Calu3 (cell line): ENCODE data around the gene BRD9. TPM values are rescaled to one million over a fixed set of nuclear protein-coding genes. Genes with fewer than 3 reads are reported as not detected.
"Not testable (repeated sequence)": the region's sequence is repeated elsewhere in the genome, so short reads cannot be mapped to it uniquely, and the experiment has no call there.

Source experiments
- BruUV-seq: library from RNA; stranded (reverse); fragments of 400-500 nt; replicated peaks from 2 replicates; lab custom pipeline; 2021; lab: Mats Ljungman, UMichigan
- CTCF ChIA-PET: fragments of 300-600 bp; sonication (Branson Sonifier 250); formaldehyde crosslinking; loops from one replicate; lab custom pipeline; 2022; ENCODE audit warnings: antibody characterized with exemption; lab: Charles Lee
- DNase-seq: peaks from one replicate; pipeline ENCODE4 v3.0.0; 2022
- H3K27ac Mint-ChIP-seq: one replicate; pipeline ENCODE4 v1.8.0; 2022; ENCODE audit warnings: mixed read lengths; ENCODE audit not compliant: unreplicated experiment
- H3K27me3 Mint-ChIP-seq: one replicate; pipeline ENCODE4 v1.8.0; 2022; ENCODE audit warnings: mixed read lengths; ENCODE audit not compliant: unreplicated experiment
- H3K36me3 Mint-ChIP-seq: one replicate; pipeline ENCODE4 v1.8.0; 2022; ENCODE audit warnings: mild to moderate bottlenecking, moderate library complexity, mixed read lengths; ENCODE audit not compliant: insufficient read depth, unreplicated experiment
- H3K4me1 Mint-ChIP-seq: one replicate; pipeline ENCODE4 v1.8.0; 2022; ENCODE audit warnings: mild to moderate bottlenecking, low read depth, mixed read lengths; ENCODE audit not compliant: unreplicated experiment
- H3K4me3 Mint-ChIP-seq: one replicate; pipeline ENCODE4 v1.8.0; 2022; ENCODE audit warnings: mild to moderate bottlenecking, low read depth, moderate library complexity, mixed read lengths; ENCODE audit not compliant: unreplicated experiment
- H3K9me3 Mint-ChIP-seq: one replicate; pipeline ENCODE4 v1.8.0; 2022; ENCODE audit warnings: low read depth, mixed read lengths; ENCODE audit not compliant: unreplicated experiment
- CTCF ChIP-seq: fragments of 200-600 bp; IDR thresholded peaks from one replicate; pipeline ENCODE4 v1.8.0; 2022; ENCODE audit warnings: antibody characterized with exemption; ENCODE audit not compliant: unreplicated experiment
- intact Hi-C: fragments of 100-400 bp; cut with micrococcal nuclease; formaldehyde crosslinking; loops from one replicate; pipeline ENCODE4 v1.10.0; 2022; ENCODE audit not compliant: unreplicated experiment
- total RNA-seq: library from RNA; stranded (reverse); gene quantifications from 2 replicates; pipeline ENCODE4 v1.2.3, GENCODE V29; 2022

Gene BRD9
- total RNA-seq, 1 experiment from 2014 or later, result 64.1 TPM

- no peaks in the 10 kb centered on the region for H3K9me3 Mint-ChIP-seq
- no peak for TF ChIP-seq CTCF
- no TSS peak for BruUV-seq
- H3K27me3 Mint-ChIP-seq, result no peaks in the 10 kb centered on the region
- no peak for DNase-seq
- no peak overlapping the region for H3K4me3 Mint-ChIP-seq
- intact Hi-C loops, result no loop called here
- no peaks in the 10 kb centered on the region for H3K4me1 Mint-ChIP-seq
- H3K27ac Mint-ChIP-seq, result no peak overlapping the region
- peaks cover 26% of the 10 kb centered on the region for H3K36me3 Mint-ChIP-seq
- CTCF ChIA-PET, result no interaction called here
These were observed 38.4 kb downstream of the BRD9 start for GRCh38 chr5:854217-854616.

- H3K27me3 Mint-ChIP-seq, H3K4me1 Mint-ChIP-seq, DNase-seq, CTCF ChIA-PET, H3K27ac Mint-ChIP-seq, H3K9me3 Mint-ChIP-seq, H3K4me3 Mint-ChIP-seq, intact Hi-C loops, BruUV-seq: not testable (repeated sequence)
- peaks cover 21% of the 10 kb centered on the region for H3K36me3 Mint-ChIP-seq
These were observed 39.0 kb downstream of the BRD9 start for GRCh38 chr5:853416-854090.

- H3K27ac Mint-ChIP-seq, result no peak overlapping the region
- intact Hi-C loops, result no loop called here
- CTCF ChIA-PET, result no interaction called here
- H3K9me3 Mint-ChIP-seq, result no peaks in the 10 kb centered on the region
- no peak for DNase-seq
- peaks cover 16% of the 10 kb centered on the region for H3K36me3 Mint-ChIP-seq
- TF ChIP-seq CTCF, result no peak
- H3K27me3 Mint-ChIP-seq, result no peaks in the 10 kb centered on the region
- no TSS peak for BruUV-seq
- H3K4me3 Mint-ChIP-seq, result no peak overlapping the region
- no peaks in the 10 kb centered on the region for H3K4me1 Mint-ChIP-seq
These were observed 39.9 kb downstream of the BRD9 start for GRCh38 chr5:852431-853401.

- Mint-ChIP-seq H3K27me3 (peaks cover 3% of the 10 kb centered on the region), H3K4me3 (no peak overlapping the region), H3K27ac (no peak overlapping the region), H3K4me1 (no peaks in the 10 kb centered on the region), H3K9me3 (no peaks in the 10 kb centered on the region), H3K36me3 (peaks cover 16% of the 10 kb centered on the region)
- CTCF ChIA-PET, result no interaction called here
- no peak for TF ChIP-seq CTCF
- DNase-seq, result no peak
- BruUV-seq, result no TSS peak
- intact Hi-C loops, result no loop called here
These were observed 40.6 kb downstream of the BRD9 start for GRCh38 chr5:852018-852417.
